CD4-positive, alpha-beta T cell (primary cell): ENCODE measurements around the gene FBLN2. TPM values are rescaled to one million over a fixed set of nuclear protein-coding genes. Genes with fewer than 3 reads are reported as not detected.

Experiments used
- ATAC-seq: fragments of 200-7000 bp; cut with Tn5 transposase; one replicate; pipeline ENCODE4 v1.10.0; 2022; ENCODE audit warnings: mild to moderate bottlenecking; ENCODE audit not compliant: poor library complexity
- CTCF ChIA-PET: fragments of 350-600 bp; sonication (Branson Sonifier 250); formaldehyde crosslinking; loops from one replicate; lab custom pipeline; 2021; ENCODE audit warnings: antibody characterized with exemption, inconsistent platforms; lab: Charles Lee
- POLR2A ChIA-PET: fragments of 350-600 bp; sonication (Branson Sonifier 250); formaldehyde crosslinking; loops from one replicate; lab custom pipeline; 2021; ENCODE audit warnings: antibody characterized with exemption, inconsistent platforms; lab: Charles Lee
- DNase-seq, 14 experiments: peaks; one replicate each; pipeline ENCODE4 v3.0.0-alpha.2; 2013 to 2020; ENCODE audit warnings: mixed read lengths in 2 of 14
- H3K27ac ChIP-seq, 2 donors: one replicate each; pipeline versions ENCODE4 v1.5.1 to v1.7.0; 2013; ENCODE audit warnings: low read length in 2 of 2, low read depth in 1 of 2, mild to moderate bottlenecking in 1 of 2
- H3K27me3 ChIP-seq, 2 experiments: 1 replicate in 1 of 2; 2 replicates in 1 of 2; pipeline versions ENCODE4 v1.6.1 to v1.7.0; 2013; ENCODE audit warnings: low read length in 2 of 2, control low read depth in 1 of 2, mild to moderate bottlenecking in 1 of 2, moderate library complexity in 1 of 2; ENCODE audit not compliant: insufficient read depth in 2 of 2, control insufficient read depth in 1 of 2
- H3K36me3 ChIP-seq: one replicate; pipeline ENCODE4 v1.6.1; 2013; ENCODE audit warnings: low read length, control low read depth; ENCODE audit not compliant: insufficient read depth
- H3K4me1 ChIP-seq: one replicate; pipeline ENCODE4 v1.6.1; 2013; ENCODE audit warnings: low read length, control low read depth; ENCODE audit not compliant: insufficient read depth
- H3K4me3 ChIP-seq: one replicate; pipeline ENCODE4 v1.5.1; 2013; ENCODE audit warnings: mild to moderate bottlenecking, low read length, moderate library complexity
- H3K9me3 ChIP-seq, 2 experiments: 1 replicate in 1 of 2; 2 replicates in 1 of 2; pipeline versions ENCODE4 v1.6.1 to v1.7.0; 2013; ENCODE audit warnings: low read length in 2 of 2, mild to moderate bottlenecking in 2 of 2, control low read depth in 1 of 2, moderate library complexity in 1 of 2; ENCODE audit not compliant: control insufficient read depth in 1 of 2, insufficient read depth in 1 of 2
- H3K27ac Mint-ChIP-seq: one replicate; pipeline ENCODE4 v1.8.0; 2020; ENCODE audit warnings: mixed read lengths
- H3K27me3 Mint-ChIP-seq: one replicate; pipeline ENCODE4 v1.8.0; 2021; ENCODE audit warnings: mixed read lengths
- H3K36me3 Mint-ChIP-seq: one replicate; pipeline ENCODE4 v1.8.0; 2021; ENCODE audit warnings: low read depth, mixed read lengths
- H3K4me1 Mint-ChIP-seq: one replicate; pipeline ENCODE4 v1.8.0; 2021; ENCODE audit warnings: low read depth, mixed read lengths
- H3K4me3 Mint-ChIP-seq: one replicate; pipeline ENCODE4 v1.8.0; 2020; ENCODE audit warnings: mild to moderate bottlenecking, mixed read lengths
- H3K9me3 Mint-ChIP-seq: one replicate; pipeline ENCODE4 v1.8.0; 2020; ENCODE audit warnings: mixed read lengths
- CTCF ChIP-seq: fragments of 200-600 bp; IDR thresholded peaks from one replicate; pipeline ENCODE4 v1.8.0; 2022; ENCODE audit warnings: antibody characterized with exemption, mild to moderate bottlenecking
- intact Hi-C, 2 experiments: fragments of 100-400 bp; cut with DNase I in 1 of 2; cut with micrococcal nuclease in 1 of 2; formaldehyde crosslinking; loops; one replicate each; pipeline versions ENCODE4 v1.15.1 to v1.9.0; 2023 to 2025; cut with DNase I, micrococcal nuclease
- total RNA-seq, 174 experiments: library from RNA in 2 of 174; stranded (reverse) in 2 of 174; gene quantifications; one replicate each; pipeline ENCODE4 v1.2.3 and lab custom pipeline; 2021 to 2026

FBLN2 gene
- total RNA-seq, 2 experiments from 2014 or later = 0.19 to 0.25 TPM

DNA sequence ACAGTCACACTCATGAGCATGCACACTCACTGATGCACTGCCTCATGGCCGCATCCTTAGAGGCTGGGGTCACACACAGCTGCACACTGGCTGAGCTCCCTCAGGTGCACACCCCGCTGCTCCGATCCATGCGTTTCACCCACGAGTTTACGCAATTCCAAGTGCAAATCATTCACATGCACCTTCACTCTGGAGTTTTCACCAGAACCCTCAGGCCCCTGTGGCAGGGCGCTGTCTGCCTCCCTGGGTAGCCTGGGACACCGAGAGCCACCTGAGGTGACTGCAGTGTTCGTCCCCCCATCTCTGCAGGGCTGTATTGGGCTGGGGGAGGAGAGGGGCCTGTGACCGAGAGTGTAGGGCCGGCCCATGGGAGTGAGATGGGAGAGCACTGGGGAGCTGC, 134.8 kb downstream of the FBLN2 start:
- ATAC-seq (no peak), DNase-seq (no peak)
- Mint-ChIP-seq H3K4me1 (no peaks in the 10 kb centered on the region), H3K9me3 (no peaks in the 10 kb centered on the region), H3K27ac (no peak overlapping the region), H3K27me3 (no peaks in the 10 kb centered on the region), H3K4me3 (no peak overlapping the region), H3K36me3 (no peaks in the 10 kb centered on the region)
- H3K27ac ChIP-seq = no peak overlapping the region
- H3K36me3 ChIP-seq = no peaks in the 10 kb centered on the region
- POLR2A ChIA-PET = no interaction called here
- H3K27me3 ChIP-seq = no peaks in the 10 kb centered on the region
- CTCF ChIA-PET = no interaction called here
- intact Hi-C loops = no loop called here
- no peak overlapping the region for H3K4me3 ChIP-seq
- H3K9me3 ChIP-seq = no peaks in the 10 kb centered on the region
- no peak for TF ChIP-seq CTCF
- H3K4me1 ChIP-seq = no peaks in the 10 kb centered on the region

GRCh38 chr3:13684350-13684749, 135.4 kb downstream of the FBLN2 start:
- Mint-ChIP-seq H3K4me1 (no peaks in the 10 kb centered on the region), H3K27ac (no peak overlapping the region), H3K36me3 (no peaks in the 10 kb centered on the region), H3K4me3 (no peak overlapping the region), H3K27me3 (no peaks in the 10 kb centered on the region), H3K9me3 (no peaks in the 10 kb centered on the region)
- no peak for TF ChIP-seq CTCF
- intact Hi-C loops = no loop called here
- no peak overlapping the region for H3K4me3 ChIP-seq
- H3K4me1 ChIP-seq = no peaks in the 10 kb centered on the region
- POLR2A ChIA-PET = no interaction called here
- H3K27ac ChIP-seq = no peak overlapping the region
- no peak for DNase-seq
- no peaks in the 10 kb centered on the region for H3K9me3 ChIP-seq
- CTCF ChIA-PET = no interaction called here
- no peaks in the 10 kb centered on the region for H3K36me3 ChIP-seq
- ATAC-seq = no peak
- H3K27me3 ChIP-seq = no peaks in the 10 kb centered on the region

GRCh38 chr3:13684854-13685253, 135.9 kb downstream of the FBLN2 start:
- intact Hi-C loops = no loop called here
- Mint-ChIP-seq H3K27me3 (no peaks in the 10 kb centered on the region), H3K4me1 (no peaks in the 10 kb centered on the region), H3K9me3 (no peaks in the 10 kb centered on the region), H3K27ac (no peak overlapping the region), H3K36me3 (no peaks in the 10 kb centered on the region), H3K4me3 (no peak overlapping the region)
- ATAC-seq (no peak), DNase-seq (no peak)
- CTCF ChIA-PET = no interaction called here
- no peak overlapping the region for H3K27ac ChIP-seq
- H3K36me3 ChIP-seq = no peaks in the 10 kb centered on the region
- no peak for TF ChIP-seq CTCF
- no peaks in the 10 kb centered on the region for H3K27me3 ChIP-seq
- no peaks in the 10 kb centered on the region for H3K4me1 ChIP-seq
- POLR2A ChIA-PET = no interaction called here
- no peak overlapping the region for H3K4me3 ChIP-seq
- no peaks in the 10 kb centered on the region for H3K9me3 ChIP-seq
